ENCODE data around the gene PABPN1L.

DNA sequence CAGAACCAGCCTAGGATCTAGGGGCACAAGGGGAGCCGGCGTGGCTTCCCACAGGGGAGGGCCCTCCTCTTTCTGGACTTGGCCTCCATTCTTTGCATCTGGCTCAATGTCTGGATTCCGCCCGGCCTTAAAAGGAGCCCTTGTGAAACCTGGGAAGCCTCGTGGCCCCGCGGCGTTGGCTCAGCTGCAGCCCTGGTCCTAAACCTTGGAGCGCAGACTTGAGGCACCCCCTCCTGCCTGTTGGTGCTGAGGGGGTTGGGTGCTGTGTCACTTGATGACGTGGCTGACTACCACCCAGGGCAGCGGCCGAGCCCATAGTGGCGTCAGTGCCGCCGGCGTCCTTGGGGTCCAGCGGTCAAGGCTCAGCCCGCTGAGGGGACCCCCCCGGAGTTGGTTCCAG lies 5.1 kb downstream of the PABPN1L start:
- TF ChIP-seq, protein P1, sequence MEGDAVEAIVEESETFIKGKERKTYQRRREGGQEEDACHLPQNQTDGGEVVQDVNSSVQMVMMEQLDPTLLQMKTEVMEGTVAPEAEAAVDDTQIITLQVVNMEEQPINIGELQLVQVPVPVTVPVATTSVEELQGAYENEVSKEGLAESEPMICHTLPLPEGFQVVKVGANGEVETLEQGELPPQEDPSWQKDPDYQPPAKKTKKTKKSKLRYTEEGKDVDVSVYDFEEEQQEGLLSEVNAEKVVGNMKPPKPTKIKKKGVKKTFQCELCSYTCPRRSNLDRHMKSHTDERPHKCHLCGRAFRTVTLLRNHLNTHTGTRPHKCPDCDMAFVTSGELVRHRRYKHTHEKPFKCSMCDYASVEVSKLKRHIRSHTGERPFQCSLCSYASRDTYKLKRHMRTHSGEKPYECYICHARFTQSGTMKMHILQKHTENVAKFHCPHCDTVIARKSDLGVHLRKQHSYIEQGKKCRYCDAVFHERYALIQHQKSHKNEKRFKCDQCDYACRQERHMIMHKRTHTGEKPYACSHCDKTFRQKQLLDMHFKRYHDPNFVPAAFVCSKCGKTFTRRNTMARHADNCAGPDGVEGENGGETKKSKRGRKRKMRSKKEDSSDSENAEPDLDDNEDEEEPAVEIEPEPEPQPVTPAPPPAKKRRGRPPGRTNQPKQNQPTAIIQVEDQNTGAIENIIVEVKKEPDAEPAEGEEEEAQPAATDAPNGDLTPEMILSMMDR (IDR thresholded peaks at IDR 0.05; ENCODE audit: insufficient read depth, low read length, poor library complexity, severe bottlenecking), result no peak
- no peak for TF ChIP-seq EZH2phosphoT487 (conservative IDR thresholded peaks at IDR 0.05; ENCODE audit: low read length)
